Measurements from ENCODE around the gene VAMP2. TPM values are rescaled to one million over a fixed set of nuclear protein-coding genes. Genes with fewer than 3 reads are reported as not detected.
"Not testable (repeated sequence)": the region's sequence is repeated elsewhere in the genome, so short reads cannot be mapped to it uniquely, and the experiment has no call there.

Gene VAMP2
- total RNA-seq, 1 donor from 2014 or later = 117 TPM

DNA sequence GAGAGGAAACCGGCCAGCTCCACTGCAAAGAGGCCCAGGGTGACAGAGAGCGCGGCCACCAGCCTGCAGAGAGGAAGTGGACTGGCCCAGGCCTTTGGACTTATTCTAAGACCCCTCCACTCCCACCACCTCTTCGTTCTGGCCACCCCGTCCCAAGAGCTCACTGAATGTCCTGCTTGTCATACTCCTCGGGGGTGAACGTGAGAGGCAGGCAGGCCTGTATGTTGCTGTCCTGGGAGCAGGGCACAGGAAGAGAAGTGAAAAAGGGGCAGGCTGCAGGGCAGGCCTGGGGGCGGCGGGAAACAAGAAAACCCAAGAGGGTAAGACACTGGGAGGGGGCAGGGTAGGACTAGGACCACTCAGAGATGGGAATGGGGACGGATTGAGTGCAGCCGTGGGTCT lies 13.0 kb upstream of the VAMP2 start:
- Mint-ChIP-seq H3K36me3 (ENCODE audit: unreplicated experiment) (no peaks in the 10 kb centered on the region), H3K4me1 (ENCODE audit: low read depth, unreplicated experiment) (peaks cover 19% of the 10 kb centered on the region), H3K4me3 (ENCODE audit: unreplicated experiment) (peak overlapping the region; percentile 97), H3K9me3 (ENCODE audit: unreplicated experiment) (peaks cover 14% of the 10 kb centered on the region), H3K27ac (ENCODE audit: unreplicated experiment) (peak overlapping the region; percentile 84), H3K27me3 (ENCODE audit: unreplicated experiment) (peaks cover 11% of the 10 kb centered on the region)
- DNase-seq = no peak
- TF ChIP-seq, protein P1, sequence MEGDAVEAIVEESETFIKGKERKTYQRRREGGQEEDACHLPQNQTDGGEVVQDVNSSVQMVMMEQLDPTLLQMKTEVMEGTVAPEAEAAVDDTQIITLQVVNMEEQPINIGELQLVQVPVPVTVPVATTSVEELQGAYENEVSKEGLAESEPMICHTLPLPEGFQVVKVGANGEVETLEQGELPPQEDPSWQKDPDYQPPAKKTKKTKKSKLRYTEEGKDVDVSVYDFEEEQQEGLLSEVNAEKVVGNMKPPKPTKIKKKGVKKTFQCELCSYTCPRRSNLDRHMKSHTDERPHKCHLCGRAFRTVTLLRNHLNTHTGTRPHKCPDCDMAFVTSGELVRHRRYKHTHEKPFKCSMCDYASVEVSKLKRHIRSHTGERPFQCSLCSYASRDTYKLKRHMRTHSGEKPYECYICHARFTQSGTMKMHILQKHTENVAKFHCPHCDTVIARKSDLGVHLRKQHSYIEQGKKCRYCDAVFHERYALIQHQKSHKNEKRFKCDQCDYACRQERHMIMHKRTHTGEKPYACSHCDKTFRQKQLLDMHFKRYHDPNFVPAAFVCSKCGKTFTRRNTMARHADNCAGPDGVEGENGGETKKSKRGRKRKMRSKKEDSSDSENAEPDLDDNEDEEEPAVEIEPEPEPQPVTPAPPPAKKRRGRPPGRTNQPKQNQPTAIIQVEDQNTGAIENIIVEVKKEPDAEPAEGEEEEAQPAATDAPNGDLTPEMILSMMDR (IDR thresholded peaks at IDR 0.05; ENCODE audit: partially characterized antibody, unreplicated experiment) = no peak

DNA sequence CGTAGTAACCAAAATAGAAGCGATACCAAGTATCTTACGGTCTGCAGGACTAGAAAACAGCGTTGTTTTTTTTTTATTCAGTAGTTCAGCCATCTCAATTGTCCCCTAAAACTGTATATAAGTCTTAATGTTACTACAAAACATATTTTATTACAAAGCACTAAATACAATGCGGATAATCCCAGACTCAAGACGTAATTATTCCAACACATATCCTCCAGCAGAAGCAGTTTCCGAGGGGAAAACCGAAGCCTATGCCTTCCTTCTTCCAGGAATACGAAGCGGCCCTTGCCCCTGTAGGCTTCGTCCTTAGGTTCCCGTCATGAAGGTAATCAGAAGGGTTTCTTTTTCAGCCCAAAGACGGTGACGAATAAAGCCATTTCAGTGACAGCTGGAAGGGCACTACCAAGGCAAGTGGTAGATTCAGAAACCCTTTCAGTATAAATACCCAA lies 11.1 kb upstream of the VAMP2 start:
- Mint-ChIP-seq H3K9me3 (ENCODE audit: unreplicated experiment) (peaks cover 14% of the 10 kb centered on the region), H3K4me1 (ENCODE audit: low read depth, unreplicated experiment) (peaks cover 19% of the 10 kb centered on the region), H3K4me3 (ENCODE audit: unreplicated experiment) (peak overlapping the region; percentile 93), H3K27ac (ENCODE audit: unreplicated experiment) (peak overlapping the region; percentile 100), H3K36me3 (ENCODE audit: unreplicated experiment) (no peaks in the 10 kb centered on the region), H3K27me3 (ENCODE audit: unreplicated experiment) (peaks cover 11% of the 10 kb centered on the region)
- DNase-seq = no peak
- TF ChIP-seq, protein P1 (IDR thresholded peaks at IDR 0.05; ENCODE audit: partially characterized antibody, unreplicated experiment) = no peak

DNA sequence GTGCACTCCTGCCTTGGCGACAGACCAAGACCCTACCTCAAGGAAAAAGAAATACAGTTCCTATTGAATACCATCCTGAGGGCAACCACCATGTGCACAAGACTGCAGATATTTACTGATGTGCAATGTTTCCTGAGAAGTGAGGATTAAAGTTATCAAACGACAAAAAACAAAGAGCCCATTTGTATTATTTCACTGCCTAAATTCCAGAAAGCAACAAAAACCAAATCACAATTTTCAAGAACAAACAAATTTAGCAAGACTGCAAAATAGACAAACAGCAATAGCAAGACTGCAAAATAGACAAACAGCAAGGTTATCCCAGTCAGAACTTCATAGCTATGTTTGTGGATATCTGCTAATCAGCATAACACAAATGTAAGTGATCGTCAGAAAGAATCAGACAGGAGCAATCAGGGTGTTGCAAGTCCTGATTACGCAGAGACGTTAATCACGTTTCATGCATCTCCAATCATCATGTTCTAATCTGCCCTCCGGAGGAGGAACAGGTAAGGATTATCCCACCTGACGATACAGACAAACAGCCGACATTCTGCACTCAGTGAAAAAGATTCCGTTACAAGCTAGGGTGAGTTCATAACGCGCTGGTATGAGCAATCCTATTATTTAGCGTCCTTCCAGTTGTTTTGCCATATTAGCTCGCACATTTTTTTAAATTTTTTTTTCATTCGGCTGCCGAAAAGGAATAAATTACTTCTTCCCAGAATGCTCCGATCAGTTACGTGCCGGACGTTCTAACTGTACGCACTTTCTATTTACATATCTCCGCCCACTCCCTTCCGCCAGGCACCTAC lies 10.5 kb upstream of the VAMP2 start:
- Mint-ChIP-seq H3K36me3 (ENCODE audit: unreplicated experiment) (no peaks in the 10 kb centered on the region), H3K27me3 (ENCODE audit: unreplicated experiment) (peaks cover 11% of the 10 kb centered on the region), H3K9me3 (ENCODE audit: unreplicated experiment) (peaks cover 14% of the 10 kb centered on the region), H3K4me3 (ENCODE audit: unreplicated experiment) (peak overlapping the region; percentile 93), H3K27ac (ENCODE audit: unreplicated experiment) (peak overlapping the region; percentile 100), H3K4me1 (ENCODE audit: low read depth, unreplicated experiment) (peaks cover 19% of the 10 kb centered on the region)
- DNase-seq = peak; percentile 58
- TF ChIP-seq, protein P1 (IDR thresholded peaks at IDR 0.05; ENCODE audit: partially characterized antibody, unreplicated experiment) = no peak

DNA sequence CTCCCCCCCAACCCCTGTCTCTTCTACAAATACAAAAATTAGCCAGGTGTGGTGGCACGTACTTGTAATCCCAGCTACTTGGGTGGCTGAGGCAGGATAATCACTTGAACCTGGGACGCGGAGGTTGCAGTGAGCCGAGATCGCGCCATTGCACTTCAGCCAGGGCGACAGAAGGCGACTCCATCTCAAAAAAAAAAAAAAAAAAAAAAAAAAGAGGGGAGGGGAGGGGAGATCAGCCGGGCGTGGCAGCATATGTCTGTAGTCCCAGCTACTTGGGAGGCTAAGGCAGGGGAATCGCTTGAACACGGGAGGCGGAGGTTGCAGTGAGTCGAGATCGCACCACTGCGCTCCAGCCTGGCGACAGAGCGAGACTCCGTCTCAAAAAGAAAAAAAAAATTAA lies 7.4 kb upstream of the VAMP2 start:
- not testable (repeated sequence) for H3K27me3 Mint-ChIP-seq (ENCODE audit: unreplicated experiment); H3K9me3 Mint-ChIP-seq (ENCODE audit: unreplicated experiment); H3K4me1 Mint-ChIP-seq (ENCODE audit: low read depth, unreplicated experiment); DNase-seq; H3K27ac Mint-ChIP-seq (ENCODE audit: unreplicated experiment); H3K36me3 Mint-ChIP-seq (ENCODE audit: unreplicated experiment); H3K4me3 Mint-ChIP-seq (ENCODE audit: unreplicated experiment)

DNA sequence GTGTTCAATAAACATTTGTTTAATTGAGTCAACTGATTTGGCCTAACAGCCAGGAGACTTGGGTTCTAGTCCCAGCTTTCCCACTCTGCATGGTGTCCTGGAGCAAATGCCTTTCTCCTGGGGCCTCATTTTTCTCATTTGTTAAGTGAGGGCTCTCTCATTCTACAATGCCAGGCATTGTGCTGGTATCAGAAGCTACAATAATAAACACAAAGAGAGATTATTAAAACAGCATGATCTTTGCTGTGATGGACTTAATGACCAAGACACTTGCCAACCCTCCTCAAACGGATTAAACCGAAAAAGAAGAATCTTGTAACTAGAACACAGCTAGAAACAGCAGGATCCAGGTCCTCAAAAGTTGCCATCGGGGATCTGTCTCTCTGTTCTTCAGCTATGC lies 4.8 kb upstream of the VAMP2 start:
- peaks cover 16% of the 10 kb centered on the region for H3K4me1 Mint-ChIP-seq (ENCODE audit: low read depth, unreplicated experiment)
- DNase-seq = no peak

More for the DNA sequence above, 4.8 kb upstream of the VAMP2 start:
- H3K4me3 Mint-ChIP-seq (ENCODE audit: unreplicated experiment) = no peak overlapping the region
- no peaks in the 10 kb centered on the region for H3K36me3 Mint-ChIP-seq (ENCODE audit: unreplicated experiment)
- H3K27me3 Mint-ChIP-seq (ENCODE audit: unreplicated experiment) = no peaks in the 10 kb centered on the region
- TF ChIP-seq, protein P1 (IDR thresholded peaks at IDR 0.05; ENCODE audit: partially characterized antibody, unreplicated experiment) = no peak
- H3K9me3 Mint-ChIP-seq (ENCODE audit: unreplicated experiment) = peaks cover 2% of the 10 kb centered on the region
- no peak overlapping the region for H3K27ac Mint-ChIP-seq (ENCODE audit: unreplicated experiment)
